ENCODE data around the gene FPGS.
"Not testable (repeated sequence)": the region's sequence is repeated elsewhere in the genome, so short reads cannot be mapped to it uniquely, and the experiment has no call there.

FPGS gene

GRCh38 chr9:127814619-127815511, 12.2 kb downstream of the FPGS start:
- DNase-seq = no peak

- no peak for DNase-seq
These were observed 13.1 kb downstream of the FPGS start for GRCh38 chr9:127815512-127816361.

GRCh38 chr9:127816362-127816725, 13.7 kb downstream of the FPGS start:
- DNase-seq = no peak

- DNase-seq = no peak
These were observed 14.0 kb downstream of the FPGS start for GRCh38 chr9:127816728-127817127.

GRCh38 chr9:127817881-127818434, 15.3 kb downstream of the FPGS start:
- DNase-seq = no peak

GRCh38 chr9:127818574-127818973, 15.9 kb downstream of the FPGS start:
- no peak for DNase-seq

GRCh38 chr9:127822108-127822507, 19.4 kb downstream of the FPGS start:
- DNase-seq = no peak

GRCh38 chr9:127825319-127826051, 22.8 kb downstream of the FPGS start:
- DNase-seq = no peak

GRCh38 chr9:127826253-127826913, 23.7 kb downstream of the FPGS start:
- DNase-seq = no peak

- peak; percentile 21 for DNase-seq
These were observed 25.8 kb downstream of the FPGS start for GRCh38 chr9:127828262-127829031.

- DNase-seq = no peak
These were observed 26.7 kb downstream of the FPGS start for GRCh38 chr9:127829205-127829906.

GRCh38 chr9:127832248-127832647, 29.6 kb downstream of the FPGS start:
- no peak for DNase-seq

GRCh38 chr9:127833555-127833954, 30.9 kb downstream of the FPGS start:
- DNase-seq = no peak

GRCh38 chr9:127835991-127836516, 33.4 kb downstream of the FPGS start:
- DNase-seq = no peak

- DNase-seq = not testable (repeated sequence)
These were observed 33.9 kb downstream of the FPGS start for GRCh38 chr9:127836561-127836960.

GRCh38 chr9:127837346-127837745, 34.7 kb downstream of the FPGS start:
- no peak for DNase-seq

- no peak for DNase-seq
These were observed 35.8 kb downstream of the FPGS start for GRCh38 chr9:127838375-127839078.

GRCh38 chr9:127841087-127841835, 38.6 kb downstream of the FPGS start:
- DNase-seq = no peak

- no peak for DNase-seq
These were observed 42.2 kb downstream of the FPGS start for GRCh38 chr9:127844821-127845359.

Data from NCI-H2107 (cell line).